Sigmoid colon (tissue), 7 donors: Measurements from ENCODE around the gene SERPIND1. TPM values are rescaled to one million over a fixed set of nuclear protein-coding genes. Genes with fewer than 3 reads are reported as not detected.

Experiments used
- DNase-seq: peaks from one replicate; pipeline ENCODE4 v3.0.0-alpha.2; 2019
- H3K27ac ChIP-seq, 4 donors: fragments of 200-600 bp; sonication (generic); one replicate each; pipeline ENCODE4 v1.5.1; 2016 to 2019; ENCODE audit warnings: mild to moderate bottlenecking in 1 of 4
- H3K27me3 ChIP-seq, 3 donors: fragments of 200-600 bp; sonication (generic); one replicate each; pipeline ENCODE4 v1.5.1; 2019; ENCODE audit warnings: mild to moderate bottlenecking in 1 of 3
- H3K36me3 ChIP-seq, 4 donors: fragments of 200-600 bp; sonication (generic); one replicate each; pipeline ENCODE4 v1.5.1; 2016 to 2019
- H3K4me1 ChIP-seq, 4 donors: fragments of 200-600 bp; sonication (generic); one replicate each; pipeline ENCODE4 v1.5.1; 2017 to 2019
- H3K4me3 ChIP-seq, 4 donors: fragments of 200-600 bp; sonication (generic); one replicate each; pipeline ENCODE4 v1.5.1; 2017 to 2019; ENCODE audit warnings: mild to moderate bottlenecking in 2 of 4, moderate library complexity in 1 of 4
- H3K9me3 ChIP-seq, 4 donors: fragments of 200-600 bp in 3 of 4; sonication (generic) in 3 of 4; one replicate each; pipeline versions ENCODE4 v1.5.1 to v1.6.1; 2013 to 2019
- EP300 ChIP-seq, 4 donors: sonication (generic); formaldehyde crosslinking; IDR thresholded peaks; one replicate each; pipeline ENCODE4 v1.6.1; 2017; ENCODE audit warnings: antibody characterized with exemption in 4 of 4
- POLR2A ChIP-seq, 2 donors: fragments of 450-650 bp; IDR thresholded peaks; one replicate each; pipeline ENCODE4 v1.6.1; 2016; ENCODE audit warnings: antibody characterized with exemption in 2 of 2, mild to moderate bottlenecking in 2 of 2, moderate library complexity in 2 of 2
- POLR2AphosphoS5 ChIP-seq, 4 donors: sonication (generic); formaldehyde crosslinking; IDR thresholded peaks; one replicate each; pipeline ENCODE4 v1.6.1; 2017; ENCODE audit warnings: antibody characterized with exemption in 4 of 4
- WGBS, 2 donors: extraction: QIAGEN DNeasy Blood & Tissue Kit; methylation state at CpG; one replicate each; pipeline ENCODE4 v1.1.7; 2013; 5-methylcytosine and 5-hydroxymethylcytosine counted together
- intact Hi-C: fragments of 100-400 bp; cut with DNase I; formaldehyde crosslinking; loops from one replicate; pipeline ENCODE4 v1.15.1; 2023
- polyA plus RNA-seq, 3 donors: library from polyadenylated mRNA; stranded (reverse); fragments of 200-250 nt; gene quantifications; one replicate each; pipeline ENCODE4 v1.2.3, GENCODE V29; 2013
- total RNA-seq, 4 donors: library from RNA; depleted of rRNA; stranded (reverse); fragments of >200 nt; gene quantifications; one replicate each; pipeline ENCODE4 v1.1.0, GENCODE V29; 2016
- TF ChIP-seq, protein P1 (sequence below), 4 experiments: fragments of 450-650 bp in 3 of 4; fragments of 200-600 bp in 1 of 4; IDR thresholded peaks; one replicate each; pipeline ENCODE4 v1.5.1; 2016 to 2019; ENCODE audit warnings: antibody characterized with exemption in 4 of 4, mild to moderate bottlenecking in 3 of 4, moderate library complexity in 2 of 4
- donor health status: healthy with polysubstance abuse.
- donor health status: Bipolar disorder and iron deficiency.
- donor health status: healthy.

The SERPIND1 gene
- total and polyA plus RNA-seq, 7 donors: 0.04 TPM; not detected in 6

DNA sequence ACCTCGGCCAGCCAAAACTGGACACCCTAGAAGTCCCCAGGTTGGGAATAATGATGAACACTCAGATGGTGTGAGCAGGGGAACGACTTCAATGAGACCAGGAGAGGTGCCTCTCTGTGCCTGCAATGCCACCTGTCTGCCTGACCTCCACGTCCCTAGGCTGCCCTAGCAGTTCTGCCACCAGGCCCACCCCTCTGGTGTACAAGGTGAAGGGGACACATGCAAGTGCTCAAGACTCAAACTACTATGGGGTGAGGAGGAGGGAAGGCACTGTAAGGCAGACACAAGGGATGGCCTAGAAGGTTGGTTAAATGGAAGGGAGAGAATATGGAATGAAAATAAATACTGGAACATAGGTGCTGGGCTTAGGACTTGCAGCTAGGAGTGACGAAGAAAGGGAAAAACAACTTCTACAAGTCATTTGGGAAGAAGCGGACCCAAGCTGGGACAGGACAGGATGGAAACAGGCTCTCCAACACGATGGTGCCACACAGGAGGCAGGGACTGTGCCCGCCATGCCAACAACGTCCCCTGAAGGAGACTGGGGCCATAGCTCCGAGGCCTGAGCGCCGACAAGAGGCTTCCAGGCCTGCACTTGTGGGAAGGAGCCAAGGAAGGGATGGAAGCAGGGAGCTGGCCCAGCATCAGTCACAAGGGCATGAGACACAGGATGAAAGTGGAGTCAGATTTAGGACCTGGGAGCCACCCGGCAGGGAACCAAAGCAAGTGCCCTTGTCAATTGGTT is 18.5 kb downstream of the SERPIND1 start:
- Histone ChIP-seq H3K4me3 (no peak overlapping the region), H3K27ac (no peak overlapping the region)
- WGBS, 2 donors: 96 to 97% methylated on average over 12 of the region's 12 CpGs

DNA sequence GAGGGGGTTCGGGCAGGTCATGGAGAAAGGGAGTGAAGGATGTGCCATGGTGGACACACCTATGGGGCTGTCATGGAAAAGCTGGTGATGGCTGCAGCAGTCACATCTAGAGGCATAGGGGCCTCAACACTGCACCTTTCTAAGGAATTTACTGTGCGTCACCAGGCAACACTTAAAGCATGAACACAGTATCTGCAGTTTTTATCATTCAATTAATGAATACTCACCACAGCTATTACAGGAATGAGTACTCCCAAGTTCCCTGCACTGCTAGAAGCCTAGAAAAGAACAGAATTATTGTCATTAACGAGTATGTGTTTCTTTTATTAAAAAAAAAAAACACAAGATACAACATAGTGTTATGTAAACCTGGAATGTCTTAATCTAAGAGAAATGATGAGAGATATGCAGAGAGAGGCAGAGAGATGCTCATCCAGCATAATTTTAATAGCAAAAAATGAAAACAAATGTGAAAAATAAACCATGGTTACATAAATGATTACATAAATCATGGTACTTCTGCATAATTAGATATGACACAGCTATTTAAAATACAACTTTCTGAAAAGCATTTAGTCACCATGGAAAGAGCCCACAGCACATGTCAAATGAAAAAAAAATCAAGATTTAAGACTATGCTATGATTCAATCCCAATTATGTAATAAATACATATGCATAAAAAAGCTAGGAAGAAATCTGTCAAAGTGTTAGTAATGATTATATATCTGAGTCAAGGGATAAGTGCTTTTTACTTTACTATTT is 19.2 kb downstream of the SERPIND1 start:
- Histone ChIP-seq H3K27ac (no peak overlapping the region), H3K4me3 (no peak overlapping the region), H3K36me3 (peaks cover 4 to 83% (median 30%) of the 10 kb centered on the region in 4 donors), H3K27me3 (no peaks in the 10 kb centered on the region), H3K9me3 (no peaks in the 10 kb centered on the region), H3K4me1 (no peaks in the 10 kb centered on the region)
- no peak for DNase-seq
- TF ChIP-seq POLR2AphosphoS5 (IDR thresholded peaks at IDR 0.05) (no peak), EP300 (IDR thresholded peaks at IDR 0.05) (no peak), POLR2A (IDR thresholded peaks at IDR 0.05) (no peak)
- TF ChIP-seq, protein P1, sequence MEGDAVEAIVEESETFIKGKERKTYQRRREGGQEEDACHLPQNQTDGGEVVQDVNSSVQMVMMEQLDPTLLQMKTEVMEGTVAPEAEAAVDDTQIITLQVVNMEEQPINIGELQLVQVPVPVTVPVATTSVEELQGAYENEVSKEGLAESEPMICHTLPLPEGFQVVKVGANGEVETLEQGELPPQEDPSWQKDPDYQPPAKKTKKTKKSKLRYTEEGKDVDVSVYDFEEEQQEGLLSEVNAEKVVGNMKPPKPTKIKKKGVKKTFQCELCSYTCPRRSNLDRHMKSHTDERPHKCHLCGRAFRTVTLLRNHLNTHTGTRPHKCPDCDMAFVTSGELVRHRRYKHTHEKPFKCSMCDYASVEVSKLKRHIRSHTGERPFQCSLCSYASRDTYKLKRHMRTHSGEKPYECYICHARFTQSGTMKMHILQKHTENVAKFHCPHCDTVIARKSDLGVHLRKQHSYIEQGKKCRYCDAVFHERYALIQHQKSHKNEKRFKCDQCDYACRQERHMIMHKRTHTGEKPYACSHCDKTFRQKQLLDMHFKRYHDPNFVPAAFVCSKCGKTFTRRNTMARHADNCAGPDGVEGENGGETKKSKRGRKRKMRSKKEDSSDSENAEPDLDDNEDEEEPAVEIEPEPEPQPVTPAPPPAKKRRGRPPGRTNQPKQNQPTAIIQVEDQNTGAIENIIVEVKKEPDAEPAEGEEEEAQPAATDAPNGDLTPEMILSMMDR (IDR thresholded peaks at IDR 0.05): no peak
- intact Hi-C loops: no loop called here
- 87 to 90% methylated on average over 3 of the region's 3 CpGs for WGBS, 2 donors

More for the DNA sequence above, 18.5 kb downstream of the SERPIND1 start:
- no peaks in the 10 kb centered on the region for H3K9me3 ChIP-seq
- no peak for TF ChIP-seq POLR2AphosphoS5 (IDR thresholded peaks at IDR 0.05)
- TF ChIP-seq, protein P1 (IDR thresholded peaks at IDR 0.05): no peak
- no peak for TF ChIP-seq POLR2A (IDR thresholded peaks at IDR 0.05)
- no peak for TF ChIP-seq EP300 (IDR thresholded peaks at IDR 0.05)
- intact Hi-C loops: no loop called here
- no peak for DNase-seq
- H3K36me3 ChIP-seq: peaks cover 8 to 83% (median 31%) of the 10 kb centered on the region in 4 donors
- H3K4me1 ChIP-seq: no peaks in the 10 kb centered on the region
- H3K27me3 ChIP-seq: no peaks in the 10 kb centered on the region

DNA sequence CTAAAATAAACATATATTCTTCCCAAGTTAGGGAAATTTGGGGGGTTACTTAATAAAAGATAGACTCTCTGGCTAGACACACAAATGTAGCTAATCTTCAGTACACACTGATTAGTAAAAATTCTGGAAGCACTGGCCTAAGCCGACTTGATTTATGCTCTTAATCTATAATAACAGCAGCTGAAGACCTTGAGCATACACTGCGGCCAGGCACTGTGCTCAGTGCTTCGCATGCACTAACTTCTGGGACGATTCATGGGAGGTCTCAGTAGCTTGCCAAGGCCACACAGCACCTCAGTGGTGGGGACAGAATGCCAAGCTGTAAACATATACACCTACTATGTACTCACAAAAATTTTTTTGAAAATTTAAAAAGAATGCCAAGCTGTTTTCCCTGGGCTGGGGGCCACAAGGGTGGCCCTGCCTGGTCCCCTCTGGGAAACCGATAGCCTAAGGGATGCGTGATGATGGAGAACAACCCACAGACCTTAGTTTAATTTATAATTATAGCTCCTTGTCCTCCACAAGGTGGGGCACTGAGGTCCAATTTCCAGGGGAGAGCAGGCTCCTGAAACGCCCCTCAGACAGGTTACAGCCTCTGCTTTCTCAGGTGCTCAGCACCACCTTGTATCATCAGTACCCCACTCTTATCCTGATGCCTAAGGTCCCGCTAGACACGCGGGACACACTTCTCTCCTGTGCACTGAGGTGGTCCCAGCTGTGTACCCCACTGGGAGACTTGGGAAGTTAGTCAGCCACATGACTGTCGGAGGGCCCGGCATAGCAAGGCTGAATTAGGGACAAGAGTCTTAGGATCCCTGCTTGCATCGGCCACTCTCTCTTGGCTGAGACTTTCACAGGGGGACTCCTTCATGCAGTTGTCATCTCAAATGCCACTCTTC is 20.1 kb downstream of the SERPIND1 start:
- whole genome bisulfite sequencing, 2 donors: 81 to 83% methylated on average over 13 of the region's 13 CpGs
- TF ChIP-seq POLR2A (IDR thresholded peaks at IDR 0.05) (no peak), POLR2AphosphoS5 (IDR thresholded peaks at IDR 0.05) (no peak), EP300 (IDR thresholded peaks at IDR 0.05) (no peak)
- TF ChIP-seq, protein P1 (IDR thresholded peaks at IDR 0.05): no peak
- H3K27ac ChIP-seq: no peak overlapping the region
- H3K9me3 ChIP-seq: no peaks in the 10 kb centered on the region
- H3K4me1 ChIP-seq: no peaks in the 10 kb centered on the region
- peaks cover 13 to 83% (median 36%) of the 10 kb centered on the region in 4 donors for H3K36me3 ChIP-seq
- intact Hi-C loops: no loop called here
- H3K27me3 ChIP-seq: no peaks in the 10 kb centered on the region
- no peak for DNase-seq
- H3K4me3 ChIP-seq: no peak overlapping the region

DNA sequence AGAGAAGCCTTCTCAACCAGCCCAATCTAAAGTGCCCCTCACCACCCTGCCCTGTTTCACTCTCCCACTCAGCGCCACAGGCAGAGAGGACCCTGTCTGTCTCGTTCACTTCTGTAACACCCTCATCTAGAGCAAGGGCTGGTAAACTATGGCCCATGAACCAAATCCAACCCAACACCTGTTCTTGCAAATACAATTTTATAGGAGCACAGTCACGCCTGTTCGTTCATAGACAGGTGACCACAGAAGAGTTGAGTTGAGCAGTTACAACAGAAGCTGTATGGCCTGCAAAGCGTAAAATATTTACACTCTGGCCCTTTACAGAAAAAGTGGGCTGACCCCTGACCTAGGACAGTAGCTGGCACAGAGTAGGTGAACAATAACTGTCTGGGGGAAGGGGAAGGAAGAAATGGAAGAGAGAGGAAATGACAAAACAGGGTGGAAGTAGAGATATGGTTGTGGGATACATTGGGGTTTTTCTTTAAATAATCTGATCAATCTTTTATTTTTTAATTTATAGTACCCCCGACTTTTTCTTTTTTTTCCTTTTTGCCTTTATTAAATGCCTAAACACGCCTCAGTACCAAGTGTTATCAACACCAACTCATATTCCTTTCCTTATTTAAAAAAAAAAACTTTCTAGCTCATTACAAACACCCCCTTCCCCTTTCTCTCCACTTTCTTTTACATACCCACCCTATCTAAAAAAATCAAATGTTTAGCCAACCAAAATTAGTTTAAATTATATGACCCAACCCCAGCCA is 20.9 kb downstream of the SERPIND1 start:
- no peak overlapping the region for H3K4me3 ChIP-seq
- intact Hi-C loops: no loop called here
- no peaks in the 10 kb centered on the region for H3K9me3 ChIP-seq
- no peak overlapping the region for H3K27ac ChIP-seq
- 79 to 86% methylated on average over 7 of the region's 7 CpGs for WGBS, 2 donors
- H3K27me3 ChIP-seq: no peaks in the 10 kb centered on the region
- no peaks in the 10 kb centered on the region for H3K4me1 ChIP-seq
- TF ChIP-seq, protein P1 (IDR thresholded peaks at IDR 0.05): no peak
- TF ChIP-seq POLR2AphosphoS5 (IDR thresholded peaks at IDR 0.05): no peak
- no peak for TF ChIP-seq EP300 (IDR thresholded peaks at IDR 0.05)
- TF ChIP-seq POLR2A (IDR thresholded peaks at IDR 0.05): no peak
- H3K36me3 ChIP-seq: peaks cover 18 to 83% (median 43%) of the 10 kb centered on the region in 4 donors
- DNase-seq: no peak
